Putamen (tissue), 1 donor: Measurements from ENCODE around the gene FBLIM1.
"Not testable (repeated sequence)": the region's sequence is repeated elsewhere in the genome, so short reads cannot be mapped to it uniquely, and the experiment has no call there.

Experiments used
- DNase-seq: peaks from one replicate; pipeline ENCODE4 v3.0.0-alpha.2; 2016; ENCODE audit warnings: low spot score

Gene FBLIM1

DNA sequence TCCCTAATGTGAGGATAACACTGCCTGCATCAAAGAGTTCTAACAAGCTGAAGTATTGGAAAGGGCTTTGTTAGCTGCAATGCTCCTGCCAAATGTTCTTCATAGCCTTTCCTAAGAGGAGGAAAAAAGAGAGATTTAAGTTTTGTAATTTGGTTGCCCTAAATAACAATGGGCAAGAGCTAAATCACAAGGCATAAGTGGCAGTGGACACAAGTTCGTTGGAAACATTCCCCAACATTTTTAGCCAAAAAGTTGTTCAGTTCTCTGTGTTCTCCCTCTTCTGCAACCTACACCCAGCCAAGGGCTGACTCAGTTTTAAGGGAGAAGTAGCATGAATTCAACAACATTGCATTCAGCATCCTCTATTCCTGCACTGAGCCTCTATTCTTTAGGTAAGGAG lies 51.5 kb downstream of the FBLIM1 start:
- peak; percentile 55 for DNase-seq

DNA sequence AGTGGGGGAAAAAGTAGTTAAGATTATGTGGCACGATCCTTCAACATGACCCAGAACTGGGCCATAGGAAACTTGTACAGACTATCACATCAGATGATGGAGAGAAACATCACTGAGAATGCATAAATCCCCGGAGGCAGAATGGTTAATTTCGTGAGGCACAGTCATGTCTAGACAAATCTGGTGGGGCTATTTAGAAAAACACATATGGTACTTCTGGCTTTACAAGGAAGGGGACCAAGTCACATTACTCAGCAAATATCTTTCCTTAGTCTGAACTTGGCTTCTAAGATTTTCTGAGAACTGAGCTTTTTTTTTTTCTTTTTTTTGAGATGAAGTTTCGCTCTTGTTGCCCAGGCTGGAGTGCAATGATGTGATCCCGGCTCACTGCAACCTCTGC lies 58.1 kb downstream of the FBLIM1 start:
- no peak for DNase-seq

- DNase-seq: no peak
Observed at GRCh38 chr1:15820478-15820877, 61.9 kb downstream of the FBLIM1 start.

- DNase-seq: no peak
Observed at GRCh38 chr1:15825800-15826199, 67.2 kb downstream of the FBLIM1 start.

GRCh38 chr1:15826810-15827507 lies 68.4 kb downstream of the FBLIM1 start:
- DNase-seq: no peak

GRCh38 chr1:15827567-15827966 lies 69.0 kb downstream of the FBLIM1 start:
- not testable (repeated sequence) for DNase-seq

DNA sequence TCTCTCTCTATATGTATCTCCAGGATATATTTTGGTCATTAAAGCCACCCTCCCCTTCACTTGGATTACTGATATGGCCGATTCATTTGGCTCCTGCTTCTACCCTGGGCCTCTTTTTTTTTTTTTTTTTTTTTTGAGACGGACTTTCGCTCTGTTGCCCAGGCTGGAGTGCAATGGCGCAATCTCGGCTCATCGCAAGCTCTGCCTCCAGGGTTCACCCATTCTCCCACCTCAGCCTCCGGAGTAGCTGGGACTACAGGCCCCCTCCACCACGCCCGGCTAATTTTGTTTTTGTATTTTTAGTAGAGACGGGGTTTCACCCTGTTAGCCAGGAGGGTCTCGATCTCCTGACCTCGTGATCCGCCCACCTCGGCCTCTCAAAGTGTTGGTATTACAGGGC lies 70.3 kb downstream of the FBLIM1 start:
- not testable (repeated sequence) for DNase-seq

DNA sequence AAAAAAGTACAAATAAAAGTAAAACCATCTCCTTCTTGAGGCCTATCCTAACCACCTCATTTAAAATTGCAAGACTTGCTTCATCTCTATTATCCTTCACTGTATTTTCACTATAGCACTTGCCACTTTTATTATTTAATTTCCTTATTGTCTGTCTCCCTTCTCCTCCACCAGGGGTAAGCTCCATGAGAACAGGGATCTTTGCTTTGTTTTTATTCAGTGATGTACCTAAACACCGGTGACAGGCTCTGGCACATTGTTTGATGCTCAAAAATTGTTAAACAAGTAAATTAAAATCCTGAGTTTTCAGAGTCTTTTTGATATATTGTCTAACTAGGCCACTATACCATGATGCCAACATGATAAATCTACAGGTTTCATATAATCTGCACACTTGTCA lies 71.7 kb downstream of the FBLIM1 start:
- DNase-seq: no peak

DNA sequence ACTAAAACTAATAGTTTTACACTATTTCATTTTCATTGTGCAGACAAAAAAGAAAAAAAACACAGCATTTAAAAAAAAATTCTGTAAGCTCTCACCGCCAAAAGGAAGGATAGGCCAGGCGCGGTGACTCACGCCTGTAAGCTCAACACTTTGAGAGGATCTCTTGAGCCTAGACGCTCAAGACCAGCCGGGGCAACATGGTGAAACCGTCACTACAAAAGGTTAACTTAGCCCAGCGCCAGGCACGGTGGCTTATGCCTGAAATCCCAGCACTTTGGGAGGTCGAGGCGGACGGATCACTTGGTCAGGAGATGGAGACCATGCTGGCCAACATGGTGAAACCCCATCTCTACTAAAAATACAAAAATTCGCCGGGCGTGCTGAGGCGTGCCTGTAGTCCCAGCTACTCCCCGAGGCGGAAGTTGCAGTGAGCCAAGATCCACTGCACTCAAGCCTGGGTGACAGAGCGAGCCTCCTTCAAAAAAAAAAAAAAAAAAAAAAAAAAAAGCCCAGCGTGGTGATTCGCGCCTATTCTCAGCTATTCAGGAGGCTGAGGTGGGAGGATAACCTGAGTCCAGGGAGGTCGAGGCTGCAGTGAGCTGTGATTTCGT lies 74.6 kb downstream of the FBLIM1 start:
- DNase-seq: peak; percentile 47

GRCh38 chr1:15833842-15834405 lies 75.3 kb downstream of the FBLIM1 start:
- no peak for DNase-seq

GRCh38 chr1:15834406-15835204 lies 76.0 kb downstream of the FBLIM1 start:
- peak; percentile 89 for DNase-seq

GRCh38 chr1:15835205-15835740 lies 76.7 kb downstream of the FBLIM1 start:
- no peak for DNase-seq

- peak; percentile 99 for DNase-seq
Observed at GRCh38 chr1:15835741-15836510, 77.3 kb downstream of the FBLIM1 start.
